Astrocyte of the cerebellum (primary cell): ENCODE results near the gene SAFB2.

ENCODE experiments used
- DNase-seq: peaks from one replicate; pipeline ENCODE4 v3.0.0-alpha.2; 2011; ENCODE audit warnings: low read depth
- H3K4me3 ChIP-seq: 2 replicates; pipeline ENCODE4 v1.5.1; 2011; ENCODE audit warnings: mild to moderate bottlenecking, low read depth, low read length, moderate library complexity
- CTCF ChIP-seq: IDR thresholded peaks from 2 replicates; pipeline ENCODE4 v1.5.1; 2012; ENCODE audit warnings: low read length, low read depth, moderate library complexity, mild to moderate bottlenecking; ENCODE audit errors: missing control alignments
- in situ Hi-C: cut with HindIII; loops from 2 replicates; pipeline ENCODE4 v1.10.0; 2017; ENCODE audit warnings: low sequenced_read_pairs

Gene SAFB2

GRCh38 chr19:5628461-5628860 lies 5.9 kb upstream of the SAFB2 start:
- DNase-seq, result no peak
- in situ Hi-C loops, result no loop called here
- no peak for TF ChIP-seq CTCF
- no peak overlapping the region for H3K4me3 ChIP-seq

GRCh38 chr19:5627395-5627904 lies 4.9 kb upstream of the SAFB2 start:
- no peak for DNase-seq
- no peak for TF ChIP-seq CTCF
- in situ Hi-C loops, result no loop called here
- H3K4me3 ChIP-seq, result no peak overlapping the region

- in situ Hi-C loops, result no loop called here
- H3K4me3 ChIP-seq, result no peak overlapping the region
- TF ChIP-seq CTCF, result no peak
- DNase-seq, result no peak
Observed at GRCh38 chr19:5625641-5626040, 3.1 kb upstream of the SAFB2 start.

GRCh38 chr19:5624741-5625278 lies 2.2 kb upstream of the SAFB2 start:
- peak overlapping the region; percentile 88 for H3K4me3 ChIP-seq
- in situ Hi-C loops, result no loop called here
- TF ChIP-seq CTCF, result no peak
- no peak for DNase-seq

- peak overlapping the region; percentile 88 for H3K4me3 ChIP-seq
- in situ Hi-C loops, result no loop called here
- peak; percentile 15 for DNase-seq
- no peak for TF ChIP-seq CTCF
Observed at GRCh38 chr19:5624018-5624663, 1.6 kb upstream of the SAFB2 start.

- TF ChIP-seq CTCF, result no peak
- in situ Hi-C loops, result no loop called here
- H3K4me3 ChIP-seq, result peak overlapping the region; percentile 88
- no peak for DNase-seq
Observed at GRCh38 chr19:5623397-5624017, 931 bp upstream of the SAFB2 start.
